OCI-LY1 (cell line): ENCODE data around the gene VPS16.

Experiments
- CTCF ChIP-seq: fragments of 200-600 bp; sonication (generic), shearing (Covaris generic); IDR thresholded peaks from 2 replicates; pipeline ENCODE4 v1.5.1; 2017; ENCODE audit warnings: mild to moderate bottlenecking, antibody characterized with exemption, low read length, moderate library complexity, mixed read lengths
- EZH2 ChIP-seq: fragments of 200-600 bp; sonication (generic), shearing (Covaris generic); IDR thresholded peaks from 2 replicates; pipeline ENCODE4 v1.8.0; 2017; ENCODE audit warnings: borderline replicate concordance, mixed run types, mild to moderate bottlenecking, antibody characterized with exemption, low read length, moderate library complexity, mixed read lengths

- TF ChIP-seq CTCF (no peak), EZH2 (no peak)
Measured at GRCh38 chr20:2838847-2839671, 1.5 kb upstream of the VPS16 start.
